ENCODE measurements around the gene METTL1. TPM values are rescaled to one million over a fixed set of nuclear protein-coding genes. Genes with fewer than 3 reads are reported as not detected.
A peak's percentile ranks its signal among the peaks of the same experiment; 100 is the strongest.

The METTL1 gene
- total and polyA plus RNA-seq, 2 experiments from 2014 or later, result 8.6 to 31.1 TPM

- DNase-seq (ENCODE audit: low spot score), result peak; percentile 71
- H3K79me2 ChIP-seq, result peaks cover 20% of the 10 kb centered on the region
- no peaks in the 10 kb centered on the region for H3K27me3 ChIP-seq
- peak overlapping the region; percentile 79 for H3K27ac ChIP-seq
- H2AFZ ChIP-seq, result peak overlapping the region; percentile 30
- under 1% methylated on average over 39 of the region's 76 CpGs for WGBS (ENCODE audit: low lambda C conversion rate, missing lambda C conversion rate)
- peaks cover 9% of the 10 kb centered on the region for H4K20me1 ChIP-seq (ENCODE audit: insufficient read depth, poor library complexity, severe bottlenecking)
- H3K9me2 ChIP-seq (replicated peaks; ENCODE audit: insufficient read depth), result no peaks in the 10 kb centered on the region
- H3K4me3 ChIP-seq, result peak overlapping the region; percentile 56
- H3K4me1 ChIP-seq (ENCODE audit: insufficient read depth), result peaks cover 18% of the 10 kb centered on the region
- TF ChIP-seq EZH2 (IDR thresholded peaks at IDR 0.05; ENCODE audit: borderline replicate concordance) (no peak), EZH2phosphoT487 (IDR thresholded peaks at IDR 0.05; ENCODE audit: low read depth, severe bottlenecking, unreplicated experiment) (no peak)
- no peaks in the 10 kb centered on the region for H3K9me3 ChIP-seq (ENCODE audit: low read depth)
- peak overlapping the region; percentile 85 for H3K4me2 ChIP-seq
- H3K36me3 ChIP-seq (replicated peaks; ENCODE audit: insufficient read depth, low read depth), result no peaks in the 10 kb centered on the region
These were observed 16.2 kb downstream of the METTL1 start for GRCh38 chr12:57755454-57756372.

GRCh38 chr12:57755194-57755453, 16.8 kb downstream of the METTL1 start:
- H3K27me3 ChIP-seq, result no peaks in the 10 kb centered on the region
- no peak for DNase-seq (ENCODE audit: low spot score)
- H3K9me2 ChIP-seq (replicated peaks; ENCODE audit: insufficient read depth), result no peaks in the 10 kb centered on the region
- no peak overlapping the region for H2AFZ ChIP-seq
- H3K4me3 ChIP-seq, result peak overlapping the region; percentile 56
- peak overlapping the region; percentile 85 for H3K4me2 ChIP-seq
- H3K79me2 ChIP-seq, result peaks cover 26% of the 10 kb centered on the region
- no CpG with 5 or more reads among the region's 34 CpGs for WGBS (ENCODE audit: low lambda C conversion rate, missing lambda C conversion rate)
- peaks cover 22% of the 10 kb centered on the region for H3K4me1 ChIP-seq (ENCODE audit: insufficient read depth)
- H3K27ac ChIP-seq, result peak overlapping the region; percentile 79
- no peak for TF ChIP-seq EZH2 (IDR thresholded peaks at IDR 0.05; ENCODE audit: borderline replicate concordance)
- TF ChIP-seq CTCF (IDR thresholded peaks at IDR 0.05; ENCODE audit: poor library complexity), result no peak
- H3K9me3 ChIP-seq (ENCODE audit: low read depth), result no peaks in the 10 kb centered on the region
- peaks cover 7% of the 10 kb centered on the region for H4K20me1 ChIP-seq (ENCODE audit: insufficient read depth, poor library complexity, severe bottlenecking)
- no peaks in the 10 kb centered on the region for H3K36me3 ChIP-seq (replicated peaks; ENCODE audit: insufficient read depth, low read depth)

- Histone ChIP-seq H2AFZ (peak within 1 kb of the TSS; percentile 30), H3K4me3 (peak within 1 kb of the TSS; percentile 56), H3K4me2 (peak within 1 kb of the TSS; percentile 85), H3K36me3 (replicated peaks; ENCODE audit: insufficient read depth, low read depth) (no peaks in the 10 kb centered on the region), H3K9me3 (ENCODE audit: low read depth) (no peaks in the 10 kb centered on the region), H4K20me1 (ENCODE audit: insufficient read depth, poor library complexity, severe bottlenecking) (peaks cover 3% of the 10 kb centered on the region), H3K79me2 (peaks cover 31% of the 10 kb centered on the region), H3K27me3 (no peaks in the 10 kb centered on the region), H3K9me2 (replicated peaks; ENCODE audit: insufficient read depth) (no peaks in the 10 kb centered on the region), H3K27ac (peak within 1 kb of the TSS; percentile 79), H3K4me1 (ENCODE audit: insufficient read depth) (peaks cover 22% of the 10 kb centered on the region)
- WGBS (ENCODE audit: low lambda C conversion rate, missing lambda C conversion rate), result 8% methylated on average over 6 of the region's 41 CpGs
- no peak for TF ChIP-seq CTCF (IDR thresholded peaks at IDR 0.05; ENCODE audit: poor library complexity)
- no peak for TF ChIP-seq EZH2phosphoT487 (IDR thresholded peaks at IDR 0.05; ENCODE audit: low read depth, severe bottlenecking, unreplicated experiment)
- no peak for TF ChIP-seq EZH2 (IDR thresholded peaks at IDR 0.05; ENCODE audit: borderline replicate concordance)
- DNase-seq (ENCODE audit: low spot score), result peak; percentile 89
These were observed 17.3 kb downstream of the METTL1 start, which contains the start of gene MARCHF9 for GRCh38 chr12:57754411-57755193. Gene MARCHF9 (plus strand): TSS chr12:57755103. CDS start chr12:57755529, 426 bp downstream.

Data from hepatocyte (in vitro differentiated cells).